Measurements from ENCODE around the gene RALGPS2.

DNA sequence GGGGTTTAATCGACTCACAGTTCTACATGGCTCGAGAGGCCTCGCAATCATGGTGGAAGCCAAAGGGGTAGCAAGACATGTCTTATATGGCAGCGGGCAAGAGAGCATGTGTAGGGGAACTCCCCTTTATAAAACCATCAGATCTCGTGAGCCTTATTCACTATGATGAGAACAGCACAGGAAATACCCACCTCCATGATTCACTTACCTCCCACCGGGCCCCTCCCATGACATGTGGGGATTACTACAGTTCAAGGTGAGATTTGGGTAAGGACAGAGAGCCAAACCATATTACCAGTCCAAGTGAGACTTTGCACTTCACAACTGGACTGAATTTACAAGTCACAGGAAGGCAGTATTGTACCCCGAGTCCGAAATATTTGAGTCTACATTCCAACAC, 219.7 kb downstream of the RALGPS2 start:
- TF ChIP-seq EZH2 (IDR thresholded peaks at IDR 0.05) (no peak), POLR2AphosphoS5 (IDR thresholded peaks at IDR 0.05; ENCODE audit: borderline replicate concordance, low read depth, low read length) (no peak), FOXP2 (optimal IDR thresholded peaks at IDR 0.05; ENCODE audit: control extremely low read depth, extremely low read length, insufficient read depth) (no peak)

Measured in SK-N-MC (cell line).